GM18520 (cell line): Measurements from ENCODE around the gene ENHO.
"Not testable (repeated sequence)": the region's sequence is repeated elsewhere in the genome, so short reads cannot be mapped to it uniquely, and the experiment has no call there.

Source experiments
- ATAC-seq: cut with Tn5 transposase; IDR thresholded peaks from one replicate; pipeline ENCODE4 v1.9.1; 2021; ENCODE audit not compliant: unreplicated experiment

The ENHO gene

DNA sequence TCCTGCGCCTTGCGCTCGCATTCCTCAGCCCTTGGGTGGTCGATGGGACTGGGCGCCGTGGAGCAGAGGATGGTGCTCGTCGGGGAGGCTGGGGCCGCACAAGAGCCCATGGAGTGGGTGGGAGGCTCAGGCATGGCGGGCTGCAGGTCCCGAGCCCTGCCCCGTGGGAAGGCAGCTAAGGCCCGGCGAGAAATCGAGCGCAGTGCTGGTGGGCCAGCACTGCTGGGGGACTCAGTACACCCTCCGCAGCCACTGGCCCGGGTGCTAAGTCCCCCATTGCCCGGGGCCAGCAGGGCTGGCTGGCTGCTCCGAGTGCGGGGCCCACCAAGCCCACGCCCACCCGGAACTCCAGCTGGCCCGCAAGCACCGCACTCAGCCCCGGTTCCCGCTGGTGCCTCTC, 40.0 kb downstream of the ENHO start:
- ATAC-seq = not testable (repeated sequence)

DNA sequence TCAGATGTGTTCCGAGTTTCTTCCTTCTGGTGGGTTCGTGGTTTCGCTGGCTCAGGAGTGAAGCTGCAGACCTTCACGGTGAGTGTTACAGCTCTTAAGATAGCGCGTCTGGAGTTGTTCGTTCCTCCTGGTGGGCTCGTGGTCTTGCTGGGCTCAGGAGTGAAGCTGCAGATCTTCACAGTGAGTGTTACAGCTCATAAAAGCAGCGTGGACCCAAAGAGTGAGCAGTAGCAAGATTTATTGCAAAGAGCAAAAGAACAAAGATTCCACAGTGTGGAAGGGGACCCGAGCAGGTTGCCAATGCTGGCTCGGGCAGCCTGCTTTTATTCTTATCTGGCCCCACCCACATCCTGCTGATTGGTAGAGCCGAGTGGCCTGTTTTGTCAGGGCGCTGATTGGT, 41.2 kb downstream of the ENHO start:
- not testable (repeated sequence) for ATAC-seq

DNA sequence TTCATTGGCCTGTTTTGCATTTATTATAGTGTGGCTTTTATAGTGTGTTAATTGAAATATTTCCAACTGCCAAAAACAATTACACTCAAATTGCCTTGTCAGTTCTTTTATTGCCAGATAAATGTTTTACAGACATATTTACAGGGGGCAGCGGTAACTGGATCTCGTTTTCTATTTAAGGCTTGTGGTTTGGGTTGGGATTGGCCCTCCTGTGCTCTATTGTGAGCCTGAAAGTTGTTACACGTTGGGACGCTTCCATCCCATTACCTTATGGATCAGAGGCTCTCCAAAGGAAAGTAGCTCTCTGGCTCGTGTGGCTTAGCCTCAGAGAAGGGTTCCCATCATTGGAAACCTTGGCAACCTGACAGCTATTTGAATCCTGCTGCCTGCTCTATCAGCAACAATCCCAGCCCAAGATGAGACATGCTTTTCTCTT, 43.3 kb downstream of the ENHO start:
- no peak for ATAC-seq

- no peak for ATAC-seq
Observed at GRCh38 chr9:34477541-34477940, 45.2 kb downstream of the ENHO start.

GRCh38 chr9:34475097-34475496, 47.7 kb downstream of the ENHO start:
- ATAC-seq = no peak
